ENCODE results near the gene PPM1B.
"Not testable (repeated sequence)": the region's sequence is repeated elsewhere in the genome, so short reads cannot be mapped to it uniquely, and the experiment has no call there.

The PPM1B gene

DNA sequence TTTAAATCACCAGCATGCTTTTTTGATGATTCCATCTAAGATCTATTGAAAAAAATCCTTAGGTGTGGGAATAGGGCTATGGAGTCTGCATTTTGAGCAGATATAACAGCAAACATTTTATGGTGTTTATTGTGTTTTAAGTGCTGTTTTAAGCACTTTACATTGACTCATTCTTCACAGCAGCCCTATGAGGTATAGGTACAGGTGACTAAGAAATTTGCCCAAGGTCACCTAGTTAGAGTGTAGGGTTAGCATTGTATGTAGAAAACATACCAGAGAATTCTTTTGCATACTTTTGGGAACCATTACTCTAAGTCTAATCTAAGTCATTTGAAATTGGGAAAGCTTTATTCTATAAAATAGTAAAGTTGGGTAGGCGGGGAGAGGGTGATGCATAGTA lies 31.3 kb downstream of the PPM1B start:
- Histone ChIP-seq H3K27ac (no peak overlapping the region), H3K27me3 (no peaks in the 10 kb centered on the region), H3K4me1 (ENCODE audit: control insufficient read depth in 1 of 2, insufficient read depth in 1 of 2, low read depth in 1 of 2, low read length in 1 of 2) (no peaks in the 10 kb centered on the region), H3K9me3 (no peaks in the 10 kb centered on the region), H3K4me3 (ENCODE audit: low read depth in 1 of 2, low read length in 1 of 2) (no peak overlapping the region), H3K36me3 (peaks cover 14% of the 10 kb centered on the region)
- TF ChIP-seq, protein P1, sequence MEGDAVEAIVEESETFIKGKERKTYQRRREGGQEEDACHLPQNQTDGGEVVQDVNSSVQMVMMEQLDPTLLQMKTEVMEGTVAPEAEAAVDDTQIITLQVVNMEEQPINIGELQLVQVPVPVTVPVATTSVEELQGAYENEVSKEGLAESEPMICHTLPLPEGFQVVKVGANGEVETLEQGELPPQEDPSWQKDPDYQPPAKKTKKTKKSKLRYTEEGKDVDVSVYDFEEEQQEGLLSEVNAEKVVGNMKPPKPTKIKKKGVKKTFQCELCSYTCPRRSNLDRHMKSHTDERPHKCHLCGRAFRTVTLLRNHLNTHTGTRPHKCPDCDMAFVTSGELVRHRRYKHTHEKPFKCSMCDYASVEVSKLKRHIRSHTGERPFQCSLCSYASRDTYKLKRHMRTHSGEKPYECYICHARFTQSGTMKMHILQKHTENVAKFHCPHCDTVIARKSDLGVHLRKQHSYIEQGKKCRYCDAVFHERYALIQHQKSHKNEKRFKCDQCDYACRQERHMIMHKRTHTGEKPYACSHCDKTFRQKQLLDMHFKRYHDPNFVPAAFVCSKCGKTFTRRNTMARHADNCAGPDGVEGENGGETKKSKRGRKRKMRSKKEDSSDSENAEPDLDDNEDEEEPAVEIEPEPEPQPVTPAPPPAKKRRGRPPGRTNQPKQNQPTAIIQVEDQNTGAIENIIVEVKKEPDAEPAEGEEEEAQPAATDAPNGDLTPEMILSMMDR (IDR thresholded peaks at IDR 0.05) = no peak

DNA sequence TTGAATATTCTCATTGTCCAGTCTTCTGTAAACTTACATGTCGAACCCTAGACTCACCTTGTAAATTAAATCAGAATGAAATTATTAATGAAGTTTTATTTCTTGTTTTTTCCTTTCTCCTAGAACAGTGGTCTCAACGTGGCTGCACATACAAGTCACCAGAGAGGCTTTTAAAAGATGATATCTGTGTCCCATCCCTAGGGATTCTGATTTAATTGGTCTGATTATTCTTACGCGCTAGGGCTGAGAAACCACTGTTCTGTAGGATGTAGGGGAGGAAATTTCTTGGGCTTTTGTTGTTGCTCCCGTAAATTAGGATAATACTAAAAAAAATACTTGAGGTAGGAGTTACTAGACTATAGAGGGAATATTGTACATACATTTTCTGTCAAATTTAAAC lies 32.1 kb downstream of the PPM1B start:
- H3K36me3 ChIP-seq = peaks cover 14% of the 10 kb centered on the region

DNA sequence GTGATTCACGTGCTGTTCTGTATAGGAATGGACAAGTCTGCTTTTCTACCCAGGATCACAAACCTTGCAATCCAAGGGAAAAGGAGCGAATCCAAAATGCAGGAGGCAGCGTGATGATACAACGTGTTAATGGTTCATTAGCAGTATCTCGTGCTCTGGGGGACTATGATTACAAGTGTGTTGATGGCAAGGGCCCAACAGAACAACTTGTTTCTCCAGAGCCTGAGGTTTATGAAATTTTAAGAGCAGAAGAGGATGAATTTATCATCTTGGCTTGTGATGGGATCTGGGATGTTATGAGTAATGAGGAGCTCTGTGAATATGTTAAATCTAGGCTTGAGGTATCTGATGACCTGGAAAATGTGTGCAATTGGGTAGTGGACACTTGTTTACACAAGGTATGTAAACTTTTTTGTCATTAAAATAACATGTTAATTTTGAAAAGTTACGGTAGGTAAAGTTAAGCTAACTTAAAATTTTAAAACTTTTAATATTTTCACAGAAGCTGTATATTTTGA lies 33.0 kb downstream of the PPM1B start:
- TF ChIP-seq, protein P1 (IDR thresholded peaks at IDR 0.05) = no peak
- Histone ChIP-seq H3K27me3 (no peaks in the 10 kb centered on the region), H3K4me1 (ENCODE audit: control insufficient read depth in 1 of 2, insufficient read depth in 1 of 2, low read depth in 1 of 2, low read length in 1 of 2) (no peaks in the 10 kb centered on the region), H3K27ac (no peak overlapping the region), H3K4me3 (ENCODE audit: low read depth in 1 of 2, low read length in 1 of 2) (no peak overlapping the region), H3K9me3 (no peaks in the 10 kb centered on the region), H3K36me3 (peaks cover 14% of the 10 kb centered on the region)

More for the DNA sequence above, 32.1 kb downstream of the PPM1B start:
- Histone ChIP-seq H3K9me3 (no peaks in the 10 kb centered on the region), H3K27ac (no peak overlapping the region), H3K4me3 (ENCODE audit: low read depth in 1 of 2, low read length in 1 of 2) (no peak overlapping the region), H3K27me3 (no peaks in the 10 kb centered on the region), H3K4me1 (ENCODE audit: control insufficient read depth in 1 of 2, insufficient read depth in 1 of 2, low read depth in 1 of 2, low read length in 1 of 2) (no peaks in the 10 kb centered on the region)
- TF ChIP-seq, protein P1 (IDR thresholded peaks at IDR 0.05) = no peak

DNA sequence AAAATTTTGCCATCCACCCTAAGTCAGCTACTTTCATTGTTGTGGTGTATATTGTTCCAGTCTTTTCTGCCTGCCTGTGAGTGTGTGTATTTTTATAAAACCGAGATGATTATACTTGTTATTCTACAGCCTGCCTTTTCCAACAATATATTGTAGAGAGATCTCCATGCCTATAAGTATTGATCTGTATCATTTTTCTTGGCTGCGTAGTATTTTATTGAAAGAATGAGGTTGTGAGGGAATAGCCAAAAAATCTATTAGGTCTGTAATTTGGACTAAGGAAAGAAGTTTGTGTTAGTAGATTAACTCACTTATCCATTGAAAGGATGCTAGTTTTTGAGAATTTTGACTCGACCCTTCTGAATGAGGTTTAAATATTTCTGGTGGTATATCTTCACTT lies 34.9 kb downstream of the PPM1B start:
- H3K4me1 ChIP-seq (ENCODE audit: control insufficient read depth in 1 of 2, insufficient read depth in 1 of 2, low read depth in 1 of 2, low read length in 1 of 2) = no peaks in the 10 kb centered on the region
- TF ChIP-seq, protein P1 (IDR thresholded peaks at IDR 0.05) = no peak
- H3K4me3 ChIP-seq (ENCODE audit: low read depth in 1 of 2, low read length in 1 of 2) = no peak overlapping the region
- no peaks in the 10 kb centered on the region for H3K27me3 ChIP-seq
- peaks cover 14% of the 10 kb centered on the region for H3K36me3 ChIP-seq
- H3K27ac ChIP-seq = no peak overlapping the region
- no peaks in the 10 kb centered on the region for H3K9me3 ChIP-seq

DNA sequence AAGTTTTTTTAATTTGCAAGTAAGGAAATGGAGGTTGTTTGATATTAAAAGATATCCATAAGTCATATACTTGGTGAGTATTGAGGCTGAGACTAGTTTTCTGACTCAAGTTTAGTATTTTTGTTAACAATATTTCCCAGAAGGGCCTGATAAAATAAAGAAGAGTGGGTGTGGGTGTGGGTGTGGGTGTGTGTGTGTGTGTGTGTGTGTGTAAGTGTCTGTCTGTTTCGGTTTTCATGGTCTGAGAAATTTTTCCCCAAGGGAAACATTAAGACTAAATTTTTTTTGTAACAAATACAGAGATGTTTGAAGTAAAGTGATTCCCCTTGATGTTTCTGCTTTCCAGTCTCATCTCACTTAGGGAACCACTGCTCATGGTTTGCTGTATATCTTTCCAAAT lies 36.5 kb downstream of the PPM1B start:
- Histone ChIP-seq H3K27ac (no peak overlapping the region), H3K4me3 (ENCODE audit: low read depth in 1 of 2, low read length in 1 of 2) (no peak overlapping the region), H3K9me3 (no peaks in the 10 kb centered on the region), H3K36me3 (peaks cover 18% of the 10 kb centered on the region), H3K27me3 (no peaks in the 10 kb centered on the region), H3K4me1 (ENCODE audit: control insufficient read depth in 1 of 2, insufficient read depth in 1 of 2, low read depth in 1 of 2, low read length in 1 of 2) (no peaks in the 10 kb centered on the region)
- TF ChIP-seq, protein P1 (IDR thresholded peaks at IDR 0.05) = no peak

DNA sequence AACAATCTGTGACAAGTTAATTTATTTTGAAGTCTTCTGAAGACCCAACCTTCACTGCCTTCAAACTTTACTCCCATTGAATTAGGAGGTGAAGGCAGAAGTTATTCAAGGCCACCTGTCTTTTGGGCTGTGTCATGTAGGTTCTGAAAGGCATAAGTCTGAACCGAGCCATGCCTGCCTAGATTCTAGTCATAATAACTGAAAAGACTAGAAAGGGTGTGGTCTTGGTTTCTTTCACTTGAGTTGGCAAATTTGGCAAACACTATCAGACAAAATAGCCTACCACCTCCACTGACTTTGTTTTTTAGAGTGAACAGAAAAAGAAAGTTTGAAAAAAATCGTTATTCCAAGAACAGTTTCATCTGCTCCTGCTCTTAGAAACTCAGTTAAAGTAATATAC lies 38.4 kb downstream of the PPM1B start:
- Histone ChIP-seq H3K36me3 (peaks cover 25% of the 10 kb centered on the region), H3K27ac (no peak overlapping the region), H3K27me3 (no peaks in the 10 kb centered on the region), H3K9me3 (no peaks in the 10 kb centered on the region), H3K4me1 (ENCODE audit: control insufficient read depth in 1 of 2, insufficient read depth in 1 of 2, low read depth in 1 of 2, low read length in 1 of 2) (no peaks in the 10 kb centered on the region), H3K4me3 (ENCODE audit: low read depth in 1 of 2, low read length in 1 of 2) (no peak overlapping the region)
- TF ChIP-seq, protein P1 (IDR thresholded peaks at IDR 0.05) = no peak

DNA sequence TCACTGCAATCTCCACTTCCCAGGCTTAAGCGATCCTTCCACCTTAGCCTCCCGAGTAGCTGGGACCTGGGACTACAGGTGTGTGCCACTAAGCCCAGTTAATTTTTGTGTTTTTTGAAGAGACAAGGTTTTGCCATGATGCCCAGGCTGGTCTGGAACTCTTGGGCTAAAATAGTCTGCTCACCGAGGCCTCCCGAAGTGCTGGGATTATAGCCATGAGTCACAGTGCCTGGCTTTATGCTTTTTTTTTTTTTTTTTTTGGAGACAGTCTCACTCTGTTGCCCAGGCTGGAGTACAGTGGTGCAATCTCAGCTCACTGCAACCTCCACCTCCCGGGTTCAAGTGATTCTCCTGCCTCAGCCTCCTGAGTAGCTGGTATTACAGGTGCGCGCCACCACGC lies 39.0 kb downstream of the PPM1B start:
- not testable (repeated sequence) for H3K27ac ChIP-seq; H3K4me3 ChIP-seq (ENCODE audit: low read depth in 1 of 2, low read length in 1 of 2)
- H3K36me3 ChIP-seq = peaks cover 28% of the 10 kb centered on the region

More for the DNA sequence above, 39.0 kb downstream of the PPM1B start:
- H3K27me3 ChIP-seq; H3K9me3 ChIP-seq; H3K4me1 ChIP-seq (ENCODE audit: control insufficient read depth in 1 of 2, insufficient read depth in 1 of 2, low read depth in 1 of 2, low read length in 1 of 2): not testable (repeated sequence)

Measured in neutrophil (primary cell).